Colonic mucosa (tissue), 4 donors: ENCODE results near the gene MDM2. TPM values are rescaled to one million over a fixed set of nuclear protein-coding genes. Genes with fewer than 3 reads are reported as not detected.
"Not testable (repeated sequence)": the region's sequence is repeated elsewhere in the genome, so short reads cannot be mapped to it uniquely, and the experiment has no call there.

Experiments used
- DNase-seq: peaks from one replicate; pipeline ENCODE4 v3.0.0-alpha.2; 2020
- H3K27ac ChIP-seq: fragments of 200-600 bp; one replicate; pipeline ENCODE4 v1.8.0; 2021
- H3K27me3 ChIP-seq: fragments of 200-600 bp; one replicate; pipeline ENCODE4 v1.8.0; 2021
- H3K36me3 ChIP-seq: fragments of 200-600 bp; one replicate; pipeline ENCODE4 v1.8.0; 2021
- H3K4me1 ChIP-seq: fragments of 200-600 bp; one replicate; pipeline ENCODE4 v1.8.0; 2021; ENCODE audit warnings: mild to moderate bottlenecking
- H3K4me3 ChIP-seq: fragments of 200-600 bp; one replicate; pipeline ENCODE4 v1.8.0; 2021
- H3K9ac ChIP-seq, 2 donors: one replicate each; pipeline ENCODE4 v1.7.0; 2013; ENCODE audit warnings: control low read depth in 2 of 2, low read depth in 2 of 2, low read length in 2 of 2
- H3K9me3 ChIP-seq: fragments of 200-600 bp; one replicate; pipeline ENCODE4 v1.8.0; 2021
- intact Hi-C: fragments of 100-400 bp; cut with DNase I; formaldehyde crosslinking; loops from one replicate; pipeline ENCODE4 v1.14.1; 2022
- total RNA-seq, 2 donors: library from RNA; stranded (reverse); fragmentation: NEBNext Ultra II Directional in 1 of 2; extraction: Animal tissue kit (Norgen Biotek cat#: 25700) in 1 of 2; gene quantifications; one replicate each; pipeline ENCODE4 v1.2.1, GENCODE V29; 2021
- TF ChIP-seq, protein P1 (sequence below): fragments of 200-600 bp; IDR thresholded peaks from one replicate; pipeline ENCODE4 v1.8.0; 2022; ENCODE audit warnings: antibody characterized with exemption, mild to moderate bottlenecking
- donor health status: healthy.
- donor health status: DM: no; HTN: no; CAD: no.
- donor health status: DM: no; HTN: no; CAD: no.

The MDM2 gene
- total RNA-seq, 2 donors from 2014 or later, result 94.8 to 107 TPM

DNA sequence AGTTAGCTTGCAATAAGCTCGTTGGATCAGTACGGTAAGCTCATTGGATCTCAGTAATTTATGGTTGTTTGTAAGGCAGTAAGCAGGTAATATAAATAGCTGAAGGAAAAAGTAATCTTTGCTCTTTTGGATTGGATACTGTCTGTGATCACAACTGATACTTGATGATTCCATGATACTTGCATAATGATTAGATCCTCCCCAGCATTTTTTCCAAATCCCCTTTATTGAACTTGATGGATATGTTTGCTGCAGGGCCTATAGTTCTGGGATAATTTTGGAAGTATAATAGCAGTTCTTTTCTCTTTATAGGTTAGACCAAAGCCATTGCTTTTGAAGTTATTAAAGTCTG, 5.2 kb downstream of the MDM2 start:
- no peak overlapping the region for H3K27ac ChIP-seq

DNA sequence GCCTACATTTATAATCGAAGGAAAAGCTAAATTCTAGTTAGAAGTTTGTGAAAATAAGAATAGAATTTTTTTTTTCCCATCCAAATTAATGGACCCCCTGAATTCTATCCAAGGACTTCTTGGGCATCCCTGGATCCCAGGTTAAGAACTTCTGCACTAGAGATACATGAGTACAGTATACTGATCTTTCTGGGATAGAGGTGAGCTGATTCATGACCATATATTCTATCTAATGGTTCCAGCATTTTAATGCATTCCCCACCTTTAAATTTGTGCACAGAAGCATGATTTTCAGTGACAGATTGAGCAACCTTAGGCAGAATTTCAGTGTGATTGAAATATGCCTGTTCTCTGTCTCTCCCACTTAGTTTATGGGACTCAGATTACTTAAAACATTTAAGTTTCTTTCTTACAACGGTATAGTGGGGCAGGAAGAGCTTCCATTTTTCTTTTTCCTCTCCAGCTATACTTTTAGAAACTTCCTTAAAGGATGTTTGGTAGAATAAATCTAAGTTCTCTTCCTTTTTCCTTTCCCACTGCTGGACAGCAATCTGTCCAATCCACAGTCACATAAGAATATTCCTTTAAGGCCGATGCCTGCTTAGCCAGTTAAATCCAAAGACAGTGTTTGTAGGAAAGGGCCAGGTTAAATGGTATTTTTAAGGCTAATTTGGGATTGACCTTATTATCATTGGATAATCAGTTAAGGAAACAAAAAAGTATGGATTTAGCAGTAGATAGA, 6.7 kb downstream of the MDM2 start:
- H3K9me3 ChIP-seq, result no peaks in the 10 kb centered on the region
- TF ChIP-seq, protein P1, sequence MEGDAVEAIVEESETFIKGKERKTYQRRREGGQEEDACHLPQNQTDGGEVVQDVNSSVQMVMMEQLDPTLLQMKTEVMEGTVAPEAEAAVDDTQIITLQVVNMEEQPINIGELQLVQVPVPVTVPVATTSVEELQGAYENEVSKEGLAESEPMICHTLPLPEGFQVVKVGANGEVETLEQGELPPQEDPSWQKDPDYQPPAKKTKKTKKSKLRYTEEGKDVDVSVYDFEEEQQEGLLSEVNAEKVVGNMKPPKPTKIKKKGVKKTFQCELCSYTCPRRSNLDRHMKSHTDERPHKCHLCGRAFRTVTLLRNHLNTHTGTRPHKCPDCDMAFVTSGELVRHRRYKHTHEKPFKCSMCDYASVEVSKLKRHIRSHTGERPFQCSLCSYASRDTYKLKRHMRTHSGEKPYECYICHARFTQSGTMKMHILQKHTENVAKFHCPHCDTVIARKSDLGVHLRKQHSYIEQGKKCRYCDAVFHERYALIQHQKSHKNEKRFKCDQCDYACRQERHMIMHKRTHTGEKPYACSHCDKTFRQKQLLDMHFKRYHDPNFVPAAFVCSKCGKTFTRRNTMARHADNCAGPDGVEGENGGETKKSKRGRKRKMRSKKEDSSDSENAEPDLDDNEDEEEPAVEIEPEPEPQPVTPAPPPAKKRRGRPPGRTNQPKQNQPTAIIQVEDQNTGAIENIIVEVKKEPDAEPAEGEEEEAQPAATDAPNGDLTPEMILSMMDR, result no peak
- intact Hi-C loops, result no loop called here
- H3K27ac ChIP-seq, result no peak overlapping the region
- DNase-seq, result no peak
- H3K27me3 ChIP-seq, result no peaks in the 10 kb centered on the region
- H3K4me1 ChIP-seq, result no peaks in the 10 kb centered on the region
- H3K9ac ChIP-seq, result no peak overlapping the region
- peaks cover 5% of the 10 kb centered on the region for H3K36me3 ChIP-seq
- H3K4me3 ChIP-seq, result no peak overlapping the region

More for the DNA sequence above, 5.2 kb downstream of the MDM2 start:
- no peaks in the 10 kb centered on the region for H3K4me1 ChIP-seq
- H3K9me3 ChIP-seq, result no peaks in the 10 kb centered on the region
- H3K36me3 ChIP-seq, result peaks cover 5% of the 10 kb centered on the region
- no peak overlapping the region for H3K4me3 ChIP-seq
- no peaks in the 10 kb centered on the region for H3K27me3 ChIP-seq
- TF ChIP-seq, protein P1, result no peak
- no peak for DNase-seq
- intact Hi-C loops, result no loop called here
- H3K9ac ChIP-seq, result no peak overlapping the region

DNA sequence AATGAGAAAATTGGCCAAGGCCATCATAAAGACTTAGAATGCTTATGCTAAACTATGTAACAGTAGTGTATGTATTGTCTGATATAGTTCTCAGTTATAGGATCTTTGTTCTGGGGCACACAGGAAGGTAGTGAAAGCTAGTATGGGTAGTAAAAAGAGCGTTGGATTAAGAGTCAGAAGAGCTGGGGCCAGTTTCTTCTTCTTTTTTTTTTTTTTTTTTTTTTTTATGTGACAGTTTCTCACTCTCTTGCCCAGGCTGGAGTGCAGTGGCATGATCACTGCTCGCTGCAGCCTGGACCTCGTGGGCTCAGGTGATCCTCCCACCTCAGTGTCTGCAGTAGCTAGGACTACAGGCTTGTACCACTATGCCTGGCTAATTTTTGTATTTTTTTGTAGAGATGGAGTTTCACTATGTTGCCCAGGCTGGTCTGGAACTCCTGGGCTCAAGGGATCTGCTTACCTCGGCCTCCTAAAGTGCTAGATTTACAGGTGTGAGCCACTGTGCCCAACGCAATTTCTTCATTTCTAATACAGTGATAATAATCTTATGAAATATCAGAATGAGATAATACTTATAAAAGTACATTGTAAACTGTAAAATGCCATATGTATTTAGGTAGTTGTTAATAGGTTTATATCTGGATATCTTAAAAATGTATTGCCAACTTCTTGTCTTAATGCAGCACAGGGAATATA, 7.4 kb downstream of the MDM2 start:
- Histone ChIP-seq H3K9me3 (no peaks in the 10 kb centered on the region), H3K9ac (no peak overlapping the region), H3K4me3 (no peak overlapping the region), H3K27me3 (no peaks in the 10 kb centered on the region), H3K27ac (no peak overlapping the region), H3K4me1 (no peaks in the 10 kb centered on the region), H3K36me3 (peaks cover 5% of the 10 kb centered on the region)
- TF ChIP-seq, protein P1, result no peak
- intact Hi-C loops, result no loop called here
- DNase-seq, result no peak

DNA sequence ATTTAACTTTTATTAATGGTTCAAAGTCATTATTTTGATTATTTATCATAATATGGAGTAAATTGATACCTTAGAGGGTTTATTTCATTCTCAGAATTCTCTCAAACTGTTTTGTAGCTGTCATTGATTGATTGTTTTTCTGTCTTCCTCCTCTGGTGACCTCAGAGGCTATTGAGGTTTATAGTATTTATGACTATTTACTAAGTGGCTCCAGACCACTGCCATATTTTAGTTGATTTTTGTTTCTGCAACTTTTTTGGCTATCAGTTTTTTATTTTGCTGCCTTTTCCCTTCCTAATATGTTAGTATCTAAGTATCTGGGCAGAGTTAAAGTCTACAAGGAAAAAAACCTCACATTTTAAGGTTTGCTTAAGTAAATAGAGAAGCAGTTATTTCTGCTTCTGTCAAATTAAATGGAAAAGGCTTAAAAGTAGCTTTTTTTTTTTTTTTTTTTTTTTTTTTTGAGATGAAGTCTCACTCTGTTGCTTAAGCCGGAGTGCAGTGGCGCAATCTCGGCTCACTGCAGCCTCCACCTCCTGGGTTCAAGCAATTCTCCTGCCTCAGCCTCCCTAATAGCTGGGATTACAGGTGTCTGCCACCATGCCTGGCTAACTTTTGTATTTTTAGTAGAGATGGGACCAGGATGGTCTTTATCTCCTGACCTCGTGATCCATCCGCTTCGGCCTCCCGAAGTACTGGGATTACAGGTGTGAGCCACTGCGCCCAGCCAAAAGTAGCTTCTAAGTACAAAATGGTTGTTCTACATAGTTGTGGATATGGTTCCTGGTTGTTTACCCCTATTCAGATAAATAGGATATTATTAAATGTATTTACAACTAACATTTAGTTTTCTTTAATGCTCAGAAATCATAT, 8.2 kb downstream of the MDM2 start:
- H3K4me1 ChIP-seq, result no peaks in the 10 kb centered on the region
- H3K36me3 ChIP-seq, result peaks cover 5% of the 10 kb centered on the region
- TF ChIP-seq, protein P1, result no peak
- H3K27ac ChIP-seq, result no peak overlapping the region
- H3K9ac ChIP-seq, result no peak overlapping the region
- intact Hi-C loops, result no loop called here
- no peaks in the 10 kb centered on the region for H3K27me3 ChIP-seq
- no peaks in the 10 kb centered on the region for H3K9me3 ChIP-seq
- no peak overlapping the region for H3K4me3 ChIP-seq
- no peak for DNase-seq

DNA sequence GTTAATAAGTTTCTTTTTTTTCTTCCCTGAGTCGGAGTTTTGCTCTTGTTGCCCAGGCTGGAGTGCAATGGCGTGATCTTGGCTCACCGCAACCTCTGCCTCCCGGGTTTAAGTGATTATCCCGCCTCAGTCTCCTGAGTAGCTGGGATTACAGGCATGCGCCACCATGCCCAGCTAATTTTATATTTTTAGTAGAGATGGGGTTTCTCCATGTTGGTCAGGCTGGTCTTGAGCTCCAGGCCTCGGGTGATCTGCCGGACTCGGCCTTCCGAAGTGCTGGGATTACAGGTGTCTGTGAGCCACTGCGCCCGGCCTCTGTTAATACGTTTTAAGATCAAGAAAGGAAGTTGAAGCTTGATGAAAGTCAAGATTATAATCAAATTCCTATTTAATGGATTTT, 11.5 kb downstream of the MDM2 start:
- intact Hi-C loops, DNase-seq, H3K27me3 ChIP-seq, H3K4me1 ChIP-seq, H3K9me3 ChIP-seq, H3K27ac ChIP-seq, H3K4me3 ChIP-seq, H3K36me3 ChIP-seq, H3K9ac ChIP-seq: not testable (repeated sequence)
